Measurements from ENCODE around the gene MEX3B.
"Not testable (repeated sequence)": the region's sequence is repeated elsewhere in the genome, so short reads cannot be mapped to it uniquely, and the experiment has no call there.

The MEX3B gene

GRCh38 chr15:82047453-82048400 is 1.9 kb upstream of the MEX3B start:
- DNase-seq: peak; percentile 40

DNA sequence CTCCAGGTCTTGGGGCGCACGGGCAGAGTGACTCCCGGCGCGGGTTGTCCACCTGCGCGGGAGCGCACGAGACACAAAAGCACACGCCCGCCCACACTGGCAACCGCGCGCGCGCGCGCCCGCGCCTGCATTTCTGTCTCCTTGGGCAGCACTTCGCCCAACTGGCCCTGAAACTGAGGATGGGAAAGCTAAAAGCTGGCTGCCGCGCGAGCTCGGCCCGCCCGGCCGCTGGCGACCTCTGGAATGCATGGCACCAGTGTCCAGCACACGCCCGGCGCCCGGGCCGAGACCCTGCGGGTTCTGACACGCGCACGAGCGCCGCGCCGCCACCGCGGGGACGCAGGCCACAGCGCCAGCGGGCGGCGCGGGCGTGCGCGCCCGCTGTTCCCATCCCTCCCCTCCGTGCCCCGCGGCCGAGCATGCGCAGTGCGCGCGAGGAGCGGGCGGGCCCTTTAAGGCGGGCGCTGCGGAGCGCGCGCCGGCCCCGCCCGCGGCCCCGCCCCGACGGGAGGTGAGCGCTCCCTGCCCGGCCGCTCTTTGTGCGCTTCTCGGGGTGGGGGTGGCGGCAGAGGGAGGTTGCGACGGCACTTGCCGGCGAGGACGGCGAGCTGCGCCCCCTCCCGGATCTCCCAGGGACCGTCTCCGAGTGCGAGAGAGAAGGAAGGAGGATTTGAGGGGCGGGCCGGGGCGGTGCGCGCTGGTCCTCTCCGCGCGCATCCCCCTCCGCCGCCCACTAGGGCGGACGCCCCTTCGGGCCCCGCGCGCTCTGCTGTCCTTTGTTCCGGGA is 1.0 kb upstream of the MEX3B start:
- DNase-seq: peak; percentile 96

GRCh38 chr15:82045179-82045891 is 483 bp downstream of the MEX3B start:
- DNase-seq: peak; percentile 45

DNA sequence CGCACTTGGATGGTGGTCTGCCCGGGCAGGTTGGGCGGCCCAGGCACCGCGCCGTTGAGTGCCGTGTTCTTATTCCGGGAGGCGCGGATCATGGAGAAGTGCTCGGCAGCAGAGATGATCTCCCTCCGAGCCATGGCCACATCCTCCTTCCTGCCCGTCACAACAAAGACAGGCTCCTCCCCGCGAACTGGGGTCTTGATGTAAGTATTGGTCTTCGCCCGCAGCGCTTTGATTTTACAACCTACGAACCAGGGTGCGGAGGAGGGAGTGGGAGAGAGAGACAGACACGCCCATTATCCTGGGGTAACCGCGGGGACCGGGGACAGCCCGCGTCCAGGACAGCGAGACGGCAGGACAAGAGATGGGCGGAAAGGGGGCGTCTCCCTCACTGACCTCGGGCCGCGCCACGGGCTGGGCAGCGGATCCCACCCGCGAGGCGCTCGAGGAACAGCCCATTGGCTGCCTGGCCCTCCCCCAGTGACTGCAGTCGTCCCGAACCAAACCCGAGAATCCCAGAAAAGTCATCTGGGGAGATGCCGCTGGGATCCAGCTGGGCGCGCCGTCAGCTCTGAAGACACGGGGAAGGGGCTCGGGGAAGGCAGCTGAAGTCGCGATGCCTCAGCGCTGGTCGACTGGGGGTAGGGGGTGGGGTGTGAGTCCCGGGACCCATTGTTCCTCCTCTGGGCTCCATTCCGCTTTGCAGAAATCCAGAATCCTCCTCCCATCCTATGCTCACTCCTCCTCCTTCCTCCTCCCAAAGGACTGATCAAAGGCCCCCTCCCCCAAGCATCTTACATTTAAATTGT is 1.2 kb downstream of the MEX3B start:
- no peak for DNase-seq

DNA sequence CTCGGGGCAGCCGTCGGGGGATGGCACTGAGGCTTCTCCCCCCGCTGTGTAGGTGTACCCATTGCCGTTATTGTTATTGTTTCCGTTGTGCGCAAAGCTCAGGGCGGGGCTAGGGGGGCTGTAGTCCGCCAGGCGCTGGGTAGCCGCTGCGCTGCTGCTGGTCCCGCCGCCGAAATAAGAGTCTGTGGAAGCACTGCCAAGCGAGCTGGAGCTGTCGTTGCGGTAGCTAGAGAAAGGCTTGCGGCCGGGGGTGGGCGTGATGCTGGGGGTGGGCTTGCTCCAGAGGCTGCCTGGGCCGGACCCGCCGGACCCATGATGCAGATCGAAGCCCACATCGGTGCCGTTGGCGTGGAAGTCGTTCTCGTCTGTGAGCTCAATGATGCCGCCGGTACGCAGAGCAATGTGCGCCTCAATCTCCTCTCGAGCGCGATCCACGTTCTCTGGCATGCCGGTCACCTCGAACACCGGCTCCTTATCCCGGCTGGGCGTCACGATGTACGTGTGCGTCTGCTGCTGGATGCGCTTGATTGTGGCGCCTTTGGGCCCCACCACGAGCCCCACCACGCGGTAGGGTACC is 1.9 kb downstream of the MEX3B start:
- DNase-seq: no peak

DNA sequence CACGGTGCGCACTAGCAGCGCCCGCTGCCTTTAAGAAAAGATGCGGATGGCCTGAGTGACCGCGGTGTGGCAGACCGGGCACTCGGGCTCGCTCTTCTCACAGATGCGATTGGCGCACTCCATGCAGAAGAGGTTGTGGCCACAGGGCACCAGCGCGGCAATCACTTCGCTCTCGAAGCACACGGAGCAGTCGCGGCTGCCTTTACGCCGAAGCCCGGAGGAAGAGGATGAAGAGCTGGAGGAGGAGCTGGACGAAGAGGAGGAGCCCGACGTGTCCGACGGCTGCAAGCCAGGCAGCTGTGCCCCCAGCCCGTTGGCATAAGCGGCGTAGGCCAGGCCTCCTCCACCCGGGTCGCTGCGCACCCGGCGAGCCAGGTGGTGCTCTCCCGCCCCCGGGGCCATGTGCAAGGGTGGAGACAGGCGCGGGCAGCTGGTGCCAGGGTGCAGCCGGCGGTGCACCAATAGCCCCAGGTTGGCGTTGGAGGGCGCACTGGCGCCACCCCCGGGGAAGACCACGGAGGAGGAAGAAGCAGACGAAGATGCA is 2.6 kb downstream of the MEX3B start:
- DNase-seq: no peak

DNA sequence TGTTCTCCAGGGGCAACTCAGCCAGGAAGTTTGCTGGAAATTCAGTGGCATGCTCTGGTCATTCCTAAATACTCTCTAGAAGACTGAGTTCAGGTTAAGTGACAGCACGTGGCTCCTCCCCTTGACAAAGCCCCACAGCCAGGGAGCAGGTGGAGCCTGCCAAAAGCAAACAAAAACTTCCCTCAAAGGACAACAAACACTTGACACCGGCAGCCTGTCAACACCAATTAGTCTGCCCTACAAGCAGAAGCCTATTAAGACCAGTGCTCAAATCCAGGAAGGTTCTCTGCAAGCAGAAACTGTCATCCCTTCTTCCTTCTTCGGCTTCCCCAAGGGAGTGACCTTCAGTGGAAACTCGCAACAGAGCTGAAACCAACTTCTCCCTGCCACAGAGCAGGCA is 5.0 kb downstream of the MEX3B start:
- DNase-seq: peak; percentile 47

GRCh38 chr15:82040390-82040789 is 5.4 kb downstream of the MEX3B start:
- DNase-seq: no peak

DNA sequence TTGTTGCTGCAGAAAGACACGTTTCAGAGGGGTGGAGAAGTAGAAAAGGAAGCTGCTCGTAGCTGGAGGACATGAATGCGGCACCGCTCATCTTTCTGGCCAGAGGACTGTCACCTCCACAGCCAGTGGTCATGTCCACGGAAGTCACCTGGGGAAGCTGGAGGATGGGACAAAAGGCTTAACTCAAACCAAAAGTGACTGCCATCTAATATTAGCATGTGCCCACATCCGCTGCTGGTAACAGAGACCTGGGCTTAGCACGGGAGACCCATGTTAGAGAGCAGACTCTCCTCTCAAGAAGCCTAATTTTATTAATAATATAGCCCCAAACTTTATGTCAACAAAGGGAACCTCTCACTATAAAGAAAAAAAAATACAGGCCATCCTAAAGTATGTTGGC is 5.9 kb downstream of the MEX3B start:
- no peak for DNase-seq

DNA sequence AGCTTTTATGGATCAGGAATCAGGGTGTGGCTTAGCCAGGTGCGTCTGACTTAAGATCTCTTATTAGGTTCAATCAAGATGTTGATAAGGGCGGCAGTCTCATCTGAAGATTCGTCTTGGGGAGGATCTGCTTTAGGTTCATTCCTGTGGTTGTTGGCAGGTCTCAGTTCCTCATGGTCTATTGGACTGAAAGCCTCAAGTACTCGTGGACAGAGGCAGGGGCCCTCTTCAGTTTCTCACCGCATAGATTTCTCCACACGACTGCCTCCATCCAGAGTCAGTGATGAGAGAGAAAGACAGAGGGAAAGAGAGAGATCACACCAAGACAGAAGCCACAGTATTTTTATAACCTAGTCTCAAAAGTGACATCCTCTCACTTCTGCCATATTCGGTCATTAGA is 9.4 kb downstream of the MEX3B start:
- peak; percentile 28 for DNase-seq

DNA sequence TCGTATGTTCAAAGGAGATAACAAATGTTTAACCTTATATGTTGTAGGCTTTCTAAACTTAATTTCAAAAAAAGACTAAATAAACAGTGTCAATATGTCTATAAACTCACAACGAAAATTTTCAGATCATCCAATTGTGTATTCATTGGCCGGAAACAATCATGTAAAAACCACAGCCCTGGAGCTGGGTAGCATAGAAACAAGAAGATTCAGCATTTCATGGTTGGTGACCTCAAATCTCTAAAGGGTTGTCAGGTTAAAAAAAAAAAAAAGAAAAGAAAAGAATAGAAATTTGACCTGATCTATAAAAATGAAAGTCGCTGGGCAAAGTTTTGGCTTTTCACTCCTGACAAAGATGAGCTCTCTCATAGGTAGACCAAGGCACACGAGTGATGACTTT is 13.9 kb downstream of the MEX3B start:
- DNase-seq: peak; percentile 61

DNA sequence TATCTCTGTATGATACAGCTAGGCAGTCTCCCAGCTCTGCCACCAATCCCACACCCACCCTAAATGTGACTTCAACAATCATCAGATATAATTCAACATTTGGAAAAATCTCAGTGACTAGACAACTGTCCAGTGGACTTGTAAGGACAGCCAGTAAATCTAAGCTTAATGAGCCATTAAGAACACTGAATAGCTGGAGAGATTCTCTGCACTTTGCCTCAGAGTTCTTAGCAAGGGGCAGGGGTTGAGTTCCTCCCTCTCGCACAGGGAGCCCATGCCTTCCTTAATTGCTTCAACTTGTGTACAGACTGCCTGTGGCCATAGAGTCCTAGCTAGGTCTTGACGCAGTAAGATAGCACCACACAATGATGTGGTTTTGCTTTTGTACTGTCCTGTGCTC is 15.6 kb downstream of the MEX3B start:
- no peak for DNase-seq

DNA sequence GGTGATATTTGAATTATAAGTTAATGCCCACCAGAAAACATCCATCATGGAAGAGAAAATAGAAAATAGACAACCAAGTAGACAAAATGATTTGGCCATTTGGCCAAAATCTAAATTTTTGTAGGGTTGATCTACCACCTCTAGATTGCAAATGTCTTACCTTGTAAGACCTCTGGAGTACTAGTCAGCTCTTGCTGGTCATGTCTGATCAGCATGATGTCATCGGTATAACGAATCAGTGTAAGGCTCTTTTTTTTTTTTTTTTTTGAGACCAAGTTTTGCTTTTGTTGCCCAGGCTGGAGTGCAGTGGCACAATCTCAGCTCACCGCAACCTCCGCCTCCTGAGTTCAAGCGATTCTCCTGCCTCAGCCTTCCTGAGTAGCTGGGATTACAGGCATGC is 17.7 kb downstream of the MEX3B start:
- not testable (repeated sequence) for DNase-seq

DNA sequence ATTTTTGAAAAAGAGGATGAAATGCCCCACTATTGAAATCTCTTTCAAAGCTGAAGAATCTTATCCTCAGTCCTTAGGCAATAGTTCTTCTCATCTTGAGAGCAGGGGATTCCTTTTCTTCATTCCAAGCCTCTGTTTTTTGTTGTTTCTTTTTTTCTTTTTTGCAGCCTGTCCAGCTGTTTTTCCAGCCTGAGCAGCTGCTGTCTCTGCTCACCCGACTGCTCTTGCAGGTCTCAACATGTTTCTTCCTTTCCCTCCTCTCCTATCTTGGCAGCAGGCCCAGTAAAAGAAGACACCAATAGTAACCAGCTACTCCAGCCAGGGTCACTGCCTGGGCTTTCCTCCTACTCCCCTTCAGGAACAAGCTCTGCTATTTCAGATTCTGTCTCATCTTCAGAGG is 23.8 kb downstream of the MEX3B start:
- peak; percentile 79 for DNase-seq

- DNase-seq: no peak
Observed at GRCh38 chr15:82020625-82021394, 25.0 kb downstream of the MEX3B start.

- DNase-seq: no peak
Observed at GRCh38 chr15:82018201-82018600, 27.6 kb downstream of the MEX3B start.

- no peak for DNase-seq
Observed at GRCh38 chr15:82017656-82018055, 28.2 kb downstream of the MEX3B start.

GRCh38 chr15:82014989-82015388 is 30.8 kb downstream of the MEX3B start:
- DNase-seq: no peak

DNA sequence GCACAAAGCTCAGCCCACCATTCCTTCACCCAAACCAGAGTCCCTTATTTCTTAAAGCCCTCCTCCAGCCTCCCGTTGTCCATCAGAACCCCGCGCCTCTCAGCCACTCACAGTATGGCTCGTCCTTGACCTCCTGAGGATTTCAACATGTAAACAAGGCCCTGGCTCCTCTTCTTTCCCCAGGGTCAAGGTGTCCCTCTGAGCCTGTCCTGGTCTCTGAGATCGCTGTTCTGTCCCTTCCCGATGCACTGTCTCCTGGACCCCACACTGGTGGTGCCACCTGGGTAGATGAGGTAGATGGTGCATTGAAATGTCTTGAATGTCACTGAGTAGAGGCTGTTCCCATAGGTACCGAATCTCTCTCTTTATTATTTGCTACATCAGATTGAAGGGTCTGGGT is 32.9 kb downstream of the MEX3B start:
- DNase-seq: no peak

- no peak for DNase-seq
Observed at GRCh38 chr15:82005239-82005638, 40.6 kb downstream of the MEX3B start.

GRCh38 chr15:82003916-82004315 is 41.9 kb downstream of the MEX3B start:
- no peak for DNase-seq
